WTC11 (cell line): ENCODE measurements around the gene SERPINE2.

Experiments used
- FOXP1 ChIP-seq: sonication (generic); formaldehyde crosslinking; IDR thresholded peaks from 2 replicates; pipeline ENCODE4 v1.8.0; 2022; ENCODE audit warnings: missing genetic modification reagents, mild to moderate bottlenecking, moderate library complexity, borderline replicate concordance
- GABPB1 ChIP-seq: sonication (generic); formaldehyde crosslinking; IDR thresholded peaks from 2 replicates; pipeline ENCODE4 v1.8.1; 2023; ENCODE audit warnings: mild to moderate bottlenecking, missing genetic modification reagents
- NR1H2 ChIP-seq: sonication (generic); formaldehyde crosslinking; IDR thresholded peaks from 2 replicates; pipeline ENCODE4 v1.9.0; 2021; ENCODE audit warnings: mild to moderate bottlenecking, moderate library complexity, missing genetic modification reagents
- SMAD4 ChIP-seq: sonication (generic); formaldehyde crosslinking; IDR thresholded peaks from 2 replicates; pipeline ENCODE4 v1.8.0; 2022; ENCODE audit warnings: mild to moderate bottlenecking, missing genetic modification reagents
- TCF7 ChIP-seq: sonication (generic); formaldehyde crosslinking; IDR thresholded peaks from 2 replicates; pipeline ENCODE4 v1.8.0; 2022; ENCODE audit warnings: mild to moderate bottlenecking, low read depth, missing genetic modification reagents, moderate library complexity
- TF ChIP-seq, protein P1 (sequence below): fragments of 200-600 bp; IDR thresholded peaks from 2 replicates; pipeline ENCODE4 v1.8.0; 2022; ENCODE audit warnings: antibody characterized with exemption
- TF ChIP-seq, protein P2 (sequence below): sonication (generic); formaldehyde crosslinking; conservative IDR thresholded peaks from 2 replicates; pipeline ENCODE4 v1.8.1; 2023; ENCODE audit warnings: mild to moderate bottlenecking, low read depth, missing genetic modification reagents, moderate library complexity

DNA sequence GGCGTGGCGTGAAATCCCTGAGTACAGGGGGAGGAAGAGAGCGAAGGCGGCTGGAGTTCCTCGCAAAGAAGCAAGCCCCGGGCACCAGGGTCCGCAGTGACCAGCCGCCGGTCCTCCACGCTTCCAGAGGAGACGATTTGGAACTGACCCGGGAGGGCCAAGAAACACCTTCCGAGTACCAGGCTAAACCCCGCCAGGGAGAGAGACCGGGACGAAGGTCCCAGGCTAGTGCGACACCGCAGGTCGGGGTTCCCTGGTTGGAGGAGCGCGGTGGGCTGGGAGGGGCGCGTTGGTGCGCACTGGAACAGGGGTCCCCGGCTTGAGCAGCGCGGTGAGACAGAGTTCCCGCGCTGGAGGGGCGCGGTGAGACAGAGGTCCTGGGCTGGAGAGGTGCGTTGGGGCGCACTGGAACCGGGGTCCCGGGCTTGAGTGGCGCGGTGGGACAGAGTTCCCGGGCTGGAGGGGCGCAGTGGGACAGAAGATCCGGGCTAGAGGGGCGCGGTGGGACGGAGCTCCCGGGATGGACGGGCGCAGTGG is 94.9 kb downstream of the SERPINE2 start:
- TF ChIP-seq, protein P1, sequence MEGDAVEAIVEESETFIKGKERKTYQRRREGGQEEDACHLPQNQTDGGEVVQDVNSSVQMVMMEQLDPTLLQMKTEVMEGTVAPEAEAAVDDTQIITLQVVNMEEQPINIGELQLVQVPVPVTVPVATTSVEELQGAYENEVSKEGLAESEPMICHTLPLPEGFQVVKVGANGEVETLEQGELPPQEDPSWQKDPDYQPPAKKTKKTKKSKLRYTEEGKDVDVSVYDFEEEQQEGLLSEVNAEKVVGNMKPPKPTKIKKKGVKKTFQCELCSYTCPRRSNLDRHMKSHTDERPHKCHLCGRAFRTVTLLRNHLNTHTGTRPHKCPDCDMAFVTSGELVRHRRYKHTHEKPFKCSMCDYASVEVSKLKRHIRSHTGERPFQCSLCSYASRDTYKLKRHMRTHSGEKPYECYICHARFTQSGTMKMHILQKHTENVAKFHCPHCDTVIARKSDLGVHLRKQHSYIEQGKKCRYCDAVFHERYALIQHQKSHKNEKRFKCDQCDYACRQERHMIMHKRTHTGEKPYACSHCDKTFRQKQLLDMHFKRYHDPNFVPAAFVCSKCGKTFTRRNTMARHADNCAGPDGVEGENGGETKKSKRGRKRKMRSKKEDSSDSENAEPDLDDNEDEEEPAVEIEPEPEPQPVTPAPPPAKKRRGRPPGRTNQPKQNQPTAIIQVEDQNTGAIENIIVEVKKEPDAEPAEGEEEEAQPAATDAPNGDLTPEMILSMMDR, result no peak
- TF ChIP-seq, protein P2, sequence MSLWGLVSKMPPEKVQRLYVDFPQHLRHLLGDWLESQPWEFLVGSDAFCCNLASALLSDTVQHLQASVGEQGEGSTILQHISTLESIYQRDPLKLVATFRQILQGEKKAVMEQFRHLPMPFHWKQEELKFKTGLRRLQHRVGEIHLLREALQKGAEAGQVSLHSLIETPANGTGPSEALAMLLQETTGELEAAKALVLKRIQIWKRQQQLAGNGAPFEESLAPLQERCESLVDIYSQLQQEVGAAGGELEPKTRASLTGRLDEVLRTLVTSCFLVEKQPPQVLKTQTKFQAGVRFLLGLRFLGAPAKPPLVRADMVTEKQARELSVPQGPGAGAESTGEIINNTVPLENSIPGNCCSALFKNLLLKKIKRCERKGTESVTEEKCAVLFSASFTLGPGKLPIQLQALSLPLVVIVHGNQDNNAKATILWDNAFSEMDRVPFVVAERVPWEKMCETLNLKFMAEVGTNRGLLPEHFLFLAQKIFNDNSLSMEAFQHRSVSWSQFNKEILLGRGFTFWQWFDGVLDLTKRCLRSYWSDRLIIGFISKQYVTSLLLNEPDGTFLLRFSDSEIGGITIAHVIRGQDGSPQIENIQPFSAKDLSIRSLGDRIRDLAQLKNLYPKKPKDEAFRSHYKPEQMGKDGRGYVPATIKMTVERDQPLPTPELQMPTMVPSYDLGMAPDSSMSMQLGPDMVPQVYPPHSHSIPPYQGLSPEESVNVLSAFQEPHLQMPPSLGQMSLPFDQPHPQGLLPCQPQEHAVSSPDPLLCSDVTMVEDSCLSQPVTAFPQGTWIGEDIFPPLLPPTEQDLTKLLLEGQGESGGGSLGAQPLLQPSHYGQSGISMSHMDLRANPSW, result no peak
- TF ChIP-seq TCF7 (CRISPR knock-in tag) (no peak), GABPB1 (CRISPR knock-in tag) (peak; percentile 16; the same call in 1 of the 2 replicates), FOXP1 (CRISPR knock-in tag) (no peak), SMAD4 (CRISPR knock-in tag) (no peak), NR1H2 (CRISPR knock-in tag) (no peak)
